Stimulated activated CD4-positive, alpha-beta T cell treated with anti-CD3 and anti-CD28 coated beads, Interleukin-15, amount 100 ng/mL, for 48 hours (primary cell): ENCODE results near the gene EOMES.

ENCODE experiments used
- DNase-seq, 2 donors: peaks; one replicate each; pipeline ENCODE4 v3.0.0-alpha.2; 2020; ENCODE audit warnings: low read depth in 2 of 2

Gene EOMES

GRCh38 chr3:27680517-27681246, 41.4 kb downstream of the EOMES start:
- DNase-seq, result no peak

GRCh38 chr3:27679691-27680090, 42.4 kb downstream of the EOMES start:
- no peak for DNase-seq

DNA sequence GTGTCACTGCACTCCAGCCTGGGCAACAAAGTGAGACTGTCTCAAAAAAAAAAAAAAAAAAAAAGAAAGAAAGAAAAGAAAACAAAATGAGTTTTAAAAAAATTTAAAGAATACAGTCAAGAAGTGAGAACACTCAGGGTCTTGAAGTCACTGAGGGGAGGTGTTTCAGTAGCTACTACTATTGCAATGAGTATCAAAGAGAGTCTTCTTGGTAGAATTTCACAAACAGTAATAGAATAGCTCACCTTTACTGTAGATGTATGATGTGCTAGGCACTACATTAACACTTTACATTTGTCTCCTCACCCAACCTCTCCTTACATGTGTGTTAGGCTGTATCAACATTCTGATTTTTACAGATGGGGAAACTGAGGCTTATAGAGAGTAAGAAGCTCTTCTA, 43.9 kb downstream of the EOMES start:
- no peak for DNase-seq

DNA sequence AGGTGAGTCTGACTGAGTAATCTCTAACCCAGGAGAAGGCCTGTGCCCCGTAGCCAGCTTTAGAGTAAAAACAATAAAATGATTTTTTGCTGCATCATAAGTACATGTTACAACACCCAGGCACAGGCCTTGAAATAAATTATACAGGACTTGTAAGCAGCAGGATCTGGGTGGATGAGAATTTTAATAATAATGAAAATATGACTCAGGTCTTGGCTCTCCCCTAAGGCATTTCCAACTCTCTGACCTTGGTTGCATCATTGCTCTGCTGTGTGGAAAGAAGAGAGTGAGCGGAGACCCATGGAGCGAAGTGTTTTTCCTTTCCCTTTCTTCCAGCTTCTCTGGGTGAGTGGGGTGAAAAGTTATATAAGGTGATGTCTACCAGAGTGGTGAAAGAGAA, 44.6 kb downstream of the EOMES start:
- DNase-seq, result no peak

DNA sequence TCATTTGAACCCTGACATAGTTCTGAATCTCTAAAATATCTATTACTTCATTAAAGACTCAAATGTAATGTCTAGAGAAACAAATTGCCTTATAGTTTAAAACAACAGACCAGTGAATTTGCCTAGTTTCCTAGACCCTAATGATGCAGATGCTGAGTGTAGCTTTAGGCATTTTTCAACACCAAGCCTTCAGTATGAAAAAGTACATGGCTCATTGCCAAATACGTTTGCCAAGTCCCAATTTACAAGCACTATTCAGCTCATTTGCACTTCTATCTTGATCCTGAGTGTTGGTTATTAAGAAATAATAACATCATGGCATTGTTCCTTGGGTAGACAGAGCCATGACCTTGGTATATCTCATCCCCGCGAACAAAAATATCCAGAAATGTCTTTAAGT, 46.8 kb downstream of the EOMES start:
- DNase-seq, result no peak

DNA sequence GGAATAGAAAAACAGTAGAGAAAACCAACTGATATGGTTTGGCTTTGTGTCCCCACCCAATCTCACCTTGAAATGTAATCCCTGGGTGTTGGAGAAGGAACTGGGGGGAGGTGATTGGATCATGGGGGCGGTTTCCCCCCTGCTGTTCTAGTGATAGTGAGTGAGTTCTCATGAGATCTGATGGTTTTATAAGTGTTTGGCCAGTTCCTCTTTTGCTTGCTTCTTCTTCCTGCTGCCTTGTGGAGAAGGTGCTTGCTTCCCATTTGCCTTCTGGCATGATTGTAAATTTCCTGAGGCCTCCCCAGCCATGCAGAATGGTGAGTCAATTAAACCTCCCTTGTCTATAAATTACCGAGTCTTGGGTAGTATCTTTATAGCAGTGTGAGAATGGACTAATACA, 48.4 kb downstream of the EOMES start:
- no peak for DNase-seq

- DNase-seq, result no peak
These were observed 51.0 kb downstream of the EOMES start for GRCh38 chr3:27671101-27671500.

- DNase-seq, result no peak
These were observed 51.5 kb downstream of the EOMES start for GRCh38 chr3:27670619-27671018.

DNA sequence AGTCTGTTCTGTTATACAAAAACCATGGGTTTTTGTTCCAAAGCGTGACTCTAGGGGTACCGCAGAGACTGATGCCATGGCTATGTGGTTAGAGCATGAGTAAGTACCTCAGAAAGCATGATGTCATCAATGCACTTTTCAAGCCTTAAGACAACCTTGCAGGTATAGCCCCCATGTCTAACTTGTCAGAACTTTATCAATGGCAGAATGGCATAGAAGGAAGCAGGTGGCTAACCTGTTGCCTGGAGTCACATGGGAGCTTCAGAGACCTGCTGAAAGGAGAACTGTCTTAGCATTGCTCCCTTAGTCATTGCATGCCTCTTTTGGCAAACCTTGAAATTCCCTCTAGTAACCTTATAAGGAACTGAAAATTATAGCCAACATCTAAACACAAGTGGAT, 52.5 kb downstream of the EOMES start:
- no peak for DNase-seq

- DNase-seq, result no peak
These were observed 54.4 kb downstream of the EOMES start for GRCh38 chr3:27667751-27668150.

- DNase-seq, result no peak
These were observed 55.4 kb downstream of the EOMES start for GRCh38 chr3:27666708-27667107.

DNA sequence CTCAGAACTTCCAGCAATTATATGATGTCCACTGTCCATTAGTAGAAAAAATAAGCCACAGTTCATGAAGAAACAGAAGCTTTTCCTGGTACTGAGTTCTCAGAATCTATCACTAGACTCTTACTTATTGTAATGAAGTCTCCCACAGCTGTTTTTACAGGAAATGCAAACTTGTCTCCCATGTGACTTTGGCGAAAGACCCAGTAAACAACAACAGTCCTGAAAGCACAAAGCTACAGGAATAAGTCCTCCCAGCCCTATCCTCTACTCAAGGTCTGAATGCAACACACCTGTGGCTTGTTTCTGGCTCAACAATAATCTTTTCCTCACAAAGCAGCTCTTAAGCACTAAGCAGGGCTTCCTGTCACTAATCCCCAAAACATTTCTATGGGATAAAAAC, 55.9 kb downstream of the EOMES start:
- no peak for DNase-seq
